Measurements from ENCODE around the gene RNU11.
A peak's percentile ranks its signal among the peaks of the same experiment; 100 is the strongest.

Gene RNU11

GRCh38 chr1:28648474-28649198 is at the start of gene RNU11:
TSS of gene RNU11 (plus strand) at chr1:28648600.
- TF ChIP-seq EP300 (IDR thresholded peaks at IDR 0.05; ENCODE audit: borderline replicate concordance), result peak; percentile 84; the same call in 1 of the 2 replicates
- peak; percentile 68 for TF ChIP-seq NFIC (IDR thresholded peaks at IDR 0.05)
- peak; percentile 54; the same call in 1 of the 2 replicates for TF ChIP-seq FOXM1 (IDR thresholded peaks at IDR 0.05; ENCODE audit: borderline replicate concordance, low read depth)
- peak; percentile 32; the same call in 1 of the 2 replicates for TF ChIP-seq USF1 (IDR thresholded peaks at IDR 0.05)
- peak; percentile 18; the same call in 1 of the 2 replicates for TF ChIP-seq CREB1 (IDR thresholded peaks at IDR 0.05; ENCODE audit: low read depth)
- peak; percentile 93 for TF ChIP-seq TCF12 (IDR thresholded peaks at IDR 0.05; ENCODE audit: low read depth)
- TF ChIP-seq ZBTB7A (IDR thresholded peaks at IDR 0.05; ENCODE audit: low read depth), result peak; percentile 60; the same call in 1 of the 2 replicates
- TF ChIP-seq, protein P1, sequence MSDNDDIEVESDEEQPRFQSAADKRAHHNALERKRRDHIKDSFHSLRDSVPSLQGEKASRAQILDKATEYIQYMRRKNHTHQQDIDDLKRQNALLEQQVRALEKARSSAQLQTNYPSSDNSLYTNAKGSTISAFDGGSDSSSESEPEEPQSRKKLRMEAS (IDR thresholded peaks at IDR 0.05), result peak; percentile 68
- peak; percentile 38; the same call in 1 of the 2 replicates for TF ChIP-seq EGR1 (IDR thresholded peaks at IDR 0.05)
- peak; percentile 86 for TF ChIP-seq TEAD4 (IDR thresholded peaks at IDR 0.05)
- no peak for TF ChIP-seq REST (IDR thresholded peaks at IDR 0.05; ENCODE audit: low read depth)
- peak; percentile 55 for TF ChIP-seq TAF1 (IDR thresholded peaks at IDR 0.05; ENCODE audit: low read depth)
- peak; percentile 20; the same call in 1 of the 2 replicates for TF ChIP-seq YY1 (IDR thresholded peaks at IDR 0.05; ENCODE audit: low read depth)
- peak; percentile 84 for TF ChIP-seq CEBPB (IDR thresholded peaks at IDR 0.05)
- TF ChIP-seq RAD21 (IDR thresholded peaks at IDR 0.05; ENCODE audit: low read depth), result peak; percentile 21; the same call in 1 of the 2 replicates

DNA sequence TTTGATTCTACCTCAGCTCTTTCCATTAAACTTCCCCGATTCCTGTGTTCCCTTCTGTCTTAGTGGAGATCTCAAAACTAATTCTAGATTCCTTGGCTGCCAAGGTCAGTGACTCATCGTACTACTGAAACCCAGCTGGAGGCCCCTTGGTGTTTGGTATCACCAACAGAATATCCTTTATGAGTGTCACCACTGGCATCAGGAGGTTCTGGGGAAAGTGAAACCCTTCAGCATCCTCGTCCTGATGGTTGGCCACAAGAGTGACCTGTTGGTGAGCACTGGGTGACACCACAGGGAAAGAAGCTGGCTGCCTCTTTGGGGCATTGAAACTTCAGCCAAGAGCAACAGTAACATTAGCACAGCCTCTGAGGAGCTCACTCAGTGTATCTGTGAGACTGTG is 46.7 kb upstream of the RNU11 start:
- no peak for TF ChIP-seq CREB1 (IDR thresholded peaks at IDR 0.05; ENCODE audit: low read depth)
- TF ChIP-seq TEAD4 (IDR thresholded peaks at IDR 0.05), result peak; percentile 44; the same call in 1 of the 2 replicates

DNA sequence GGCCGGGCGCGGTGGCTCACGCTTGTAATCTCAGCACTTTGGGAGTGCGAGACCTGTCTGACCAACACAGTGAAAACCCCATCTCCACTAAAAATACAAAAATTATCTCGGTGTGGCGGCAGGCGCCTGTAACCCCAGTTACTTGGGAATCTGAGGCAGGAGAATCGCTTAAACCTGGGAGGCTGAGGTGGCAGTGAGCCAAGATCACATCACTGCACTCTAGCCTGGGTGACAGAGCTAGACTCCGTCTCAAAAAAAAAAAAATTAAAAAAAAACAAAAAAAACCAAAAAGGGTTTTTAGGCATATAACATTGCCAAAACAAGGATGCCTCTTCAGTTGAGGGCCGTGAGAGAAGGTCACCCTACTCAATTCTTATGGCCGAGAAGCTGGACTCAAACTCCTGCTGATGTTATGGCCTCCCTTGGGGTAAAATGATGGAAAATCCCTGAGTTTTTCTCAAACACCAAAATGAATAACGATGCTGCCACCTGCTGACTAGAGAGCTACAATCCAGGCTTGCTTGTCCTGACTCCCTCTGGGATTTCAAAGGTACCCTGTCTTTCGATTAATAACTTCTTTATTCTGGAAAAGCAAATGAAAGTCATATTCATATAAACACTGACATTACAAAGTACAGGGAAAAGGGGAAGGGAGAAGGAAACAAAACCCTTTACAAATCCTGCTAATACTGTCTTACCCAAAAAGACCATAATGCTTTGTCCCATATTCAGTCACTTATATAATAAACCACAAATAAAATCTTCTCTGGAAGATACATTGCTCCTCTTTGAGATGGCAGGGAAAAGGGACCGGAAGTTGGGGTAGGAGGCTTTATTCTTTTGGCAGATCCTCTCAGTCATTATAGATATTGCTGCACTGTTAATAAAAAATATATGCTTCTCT is 45.6 kb upstream of the RNU11 start:
- TF ChIP-seq EGR1 (IDR thresholded peaks at IDR 0.05) (no peak), TCF12 (IDR thresholded peaks at IDR 0.05; ENCODE audit: low read depth) (no peak), RAD21 (IDR thresholded peaks at IDR 0.05; ENCODE audit: low read depth) (peak; percentile 70)

- TF ChIP-seq CREB1 (IDR thresholded peaks at IDR 0.05; ENCODE audit: low read depth) (no peak), FOXM1 (IDR thresholded peaks at IDR 0.05; ENCODE audit: borderline replicate concordance, low read depth) (no peak), EGR1 (IDR thresholded peaks at IDR 0.05) (no peak), ZBTB7A (IDR thresholded peaks at IDR 0.05; ENCODE audit: low read depth) (no peak), USF1 (IDR thresholded peaks at IDR 0.05) (no peak), CEBPB (IDR thresholded peaks at IDR 0.05) (no peak), YY1 (IDR thresholded peaks at IDR 0.05; ENCODE audit: low read depth) (no peak), EP300 (IDR thresholded peaks at IDR 0.05; ENCODE audit: borderline replicate concordance) (no peak), REST (IDR thresholded peaks at IDR 0.05; ENCODE audit: low read depth) (no peak), RAD21 (IDR thresholded peaks at IDR 0.05; ENCODE audit: low read depth) (no peak), TAF1 (IDR thresholded peaks at IDR 0.05; ENCODE audit: low read depth) (no peak), TEAD4 (IDR thresholded peaks at IDR 0.05) (no peak)
- TF ChIP-seq, protein P1 (IDR thresholded peaks at IDR 0.05), result no peak
These were observed 44.0 kb upstream of the RNU11 start for GRCh38 chr1:28604411-28604810.

DNA sequence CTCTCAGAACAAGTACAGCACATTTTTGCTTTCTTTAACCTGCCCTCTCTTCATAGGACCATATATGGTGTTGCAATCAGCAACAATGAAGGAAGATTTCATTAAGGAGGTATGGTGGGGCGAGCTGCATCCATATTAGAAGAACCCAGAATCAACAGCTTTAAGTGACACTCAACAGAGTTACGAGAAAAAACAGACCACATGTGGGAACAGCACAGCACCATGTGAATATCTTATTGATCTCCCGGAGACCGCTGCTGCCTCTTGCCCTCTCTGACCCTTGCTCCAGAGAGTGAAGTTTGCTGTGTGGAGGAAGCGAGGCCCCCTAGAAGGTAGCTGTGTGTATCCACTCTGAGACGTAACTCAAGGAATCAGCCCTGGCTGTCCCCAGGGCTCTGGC is 43.4 kb upstream of the RNU11 start:
- TF ChIP-seq RAD21 (IDR thresholded peaks at IDR 0.05; ENCODE audit: low read depth), result no peak
- TF ChIP-seq TEAD4 (IDR thresholded peaks at IDR 0.05), result no peak
- no peak for TF ChIP-seq EP300 (IDR thresholded peaks at IDR 0.05; ENCODE audit: borderline replicate concordance)
- TF ChIP-seq NFIC (IDR thresholded peaks at IDR 0.05), result no peak
- TF ChIP-seq CEBPB (IDR thresholded peaks at IDR 0.05), result no peak
- no peak for TF ChIP-seq YY1 (IDR thresholded peaks at IDR 0.05; ENCODE audit: low read depth)
- no peak for TF ChIP-seq FOXM1 (IDR thresholded peaks at IDR 0.05; ENCODE audit: borderline replicate concordance, low read depth)
- TF ChIP-seq EGR1 (IDR thresholded peaks at IDR 0.05), result no peak
- TF ChIP-seq USF1 (IDR thresholded peaks at IDR 0.05), result no peak
- no peak for TF ChIP-seq CREB1 (IDR thresholded peaks at IDR 0.05; ENCODE audit: low read depth)
- TF ChIP-seq TCF12 (IDR thresholded peaks at IDR 0.05; ENCODE audit: low read depth), result no peak
- TF ChIP-seq, protein P1 (IDR thresholded peaks at IDR 0.05), result no peak
- TF ChIP-seq ZBTB7A (IDR thresholded peaks at IDR 0.05; ENCODE audit: low read depth), result no peak
- no peak for TF ChIP-seq REST (IDR thresholded peaks at IDR 0.05; ENCODE audit: low read depth)
- TF ChIP-seq TAF1 (IDR thresholded peaks at IDR 0.05; ENCODE audit: low read depth), result no peak

All from Ishikawa (cell line).